ENCODE results near the gene ID2.

DNA sequence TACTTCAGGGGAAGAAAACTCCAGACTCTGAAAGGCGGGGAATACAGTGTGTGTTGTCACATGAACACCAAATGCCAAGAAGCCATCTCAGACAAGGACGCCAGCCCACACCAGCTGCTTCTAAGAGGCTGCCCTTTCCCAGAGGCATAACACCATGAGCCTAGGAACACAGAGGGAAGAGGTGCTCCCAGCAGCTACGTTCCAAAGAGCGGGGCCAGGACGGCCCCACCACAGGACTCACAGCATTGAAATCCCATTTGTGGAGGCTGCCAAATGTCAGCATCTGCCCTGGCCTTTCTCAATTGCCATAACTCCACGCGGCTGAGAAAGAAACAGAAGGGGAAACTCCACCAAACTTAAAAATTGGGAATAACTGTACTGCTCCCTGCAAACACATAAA, 20.1 kb upstream of the ID2 start:
- no peak for TF ChIP-seq CBX3 (IDR thresholded peaks at IDR 0.05; ENCODE audit: low read depth)
- no peak for TF ChIP-seq POLR2A (IDR thresholded peaks at IDR 0.05; ENCODE audit: borderline replicate concordance, extremely low read depth, insufficient read depth, insufficient read length)
- no peak for TF ChIP-seq EZH2 (IDR thresholded peaks at IDR 0.05)
- TF ChIP-seq, protein P1, sequence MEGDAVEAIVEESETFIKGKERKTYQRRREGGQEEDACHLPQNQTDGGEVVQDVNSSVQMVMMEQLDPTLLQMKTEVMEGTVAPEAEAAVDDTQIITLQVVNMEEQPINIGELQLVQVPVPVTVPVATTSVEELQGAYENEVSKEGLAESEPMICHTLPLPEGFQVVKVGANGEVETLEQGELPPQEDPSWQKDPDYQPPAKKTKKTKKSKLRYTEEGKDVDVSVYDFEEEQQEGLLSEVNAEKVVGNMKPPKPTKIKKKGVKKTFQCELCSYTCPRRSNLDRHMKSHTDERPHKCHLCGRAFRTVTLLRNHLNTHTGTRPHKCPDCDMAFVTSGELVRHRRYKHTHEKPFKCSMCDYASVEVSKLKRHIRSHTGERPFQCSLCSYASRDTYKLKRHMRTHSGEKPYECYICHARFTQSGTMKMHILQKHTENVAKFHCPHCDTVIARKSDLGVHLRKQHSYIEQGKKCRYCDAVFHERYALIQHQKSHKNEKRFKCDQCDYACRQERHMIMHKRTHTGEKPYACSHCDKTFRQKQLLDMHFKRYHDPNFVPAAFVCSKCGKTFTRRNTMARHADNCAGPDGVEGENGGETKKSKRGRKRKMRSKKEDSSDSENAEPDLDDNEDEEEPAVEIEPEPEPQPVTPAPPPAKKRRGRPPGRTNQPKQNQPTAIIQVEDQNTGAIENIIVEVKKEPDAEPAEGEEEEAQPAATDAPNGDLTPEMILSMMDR (IDR thresholded peaks at IDR 0.05 in 2 of 3, conservative IDR thresholded peaks at IDR 0.05 in 1 of 3; ENCODE audit: borderline replicate concordance in 1 of 3, insufficient read depth in 1 of 3, low read depth in 2 of 3, low read length in 2 of 3): no peak
- no peak for TF ChIP-seq POLR2AphosphoS5 (IDR thresholded peaks at IDR 0.05; ENCODE audit: low read depth, low read length)
